Hepatocyte (in vitro differentiated cells): ENCODE data around the gene WDR26.

Source experiments
- EZH2 ChIP-seq: fragments of 200-600 bp; sonication (generic); IDR thresholded peaks from 2 replicates; pipeline ENCODE4 v1.6.1; 2016; ENCODE audit warnings: antibody characterized with exemption, mild to moderate bottlenecking, borderline replicate concordance
- EZH2phosphoT487 ChIP-seq: fragments of 200-600 bp; sonication (generic); IDR thresholded peaks from one replicate; pipeline ENCODE4 v1.6.1; 2018; ENCODE audit warnings: antibody characterized with exemption, mild to moderate bottlenecking, low read depth, moderate library complexity; ENCODE audit not compliant: unreplicated experiment, severe bottlenecking
- TF ChIP-seq, protein P1 (sequence below): fragments of 200-600 bp; sonication (generic); IDR thresholded peaks from 2 replicates; pipeline ENCODE4 v1.5.1; 2016; ENCODE audit warnings: antibody characterized with exemption, mild to moderate bottlenecking; ENCODE audit not compliant: poor library complexity

DNA sequence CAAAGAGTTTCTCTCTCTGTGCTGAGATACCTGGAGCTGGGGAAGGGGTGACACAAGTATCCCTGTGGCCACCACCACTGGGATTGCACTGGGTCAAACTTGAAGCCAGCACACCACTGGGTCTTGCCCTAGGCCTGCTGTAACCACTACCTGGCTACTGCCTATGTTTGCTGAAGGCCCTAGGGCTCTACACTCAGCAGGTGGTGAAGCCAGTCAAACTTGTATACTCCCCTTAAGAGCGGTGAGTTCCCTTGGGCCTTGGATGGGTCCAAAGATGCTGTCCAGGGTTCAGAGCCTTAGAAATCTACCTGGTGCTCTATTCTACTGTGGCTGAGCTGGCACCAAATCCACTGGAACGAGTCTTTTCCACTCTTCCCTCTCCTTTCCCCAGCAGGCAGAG is 47.0 kb upstream of the WDR26 start:
- no peak for TF ChIP-seq EZH2
- TF ChIP-seq, protein P1, sequence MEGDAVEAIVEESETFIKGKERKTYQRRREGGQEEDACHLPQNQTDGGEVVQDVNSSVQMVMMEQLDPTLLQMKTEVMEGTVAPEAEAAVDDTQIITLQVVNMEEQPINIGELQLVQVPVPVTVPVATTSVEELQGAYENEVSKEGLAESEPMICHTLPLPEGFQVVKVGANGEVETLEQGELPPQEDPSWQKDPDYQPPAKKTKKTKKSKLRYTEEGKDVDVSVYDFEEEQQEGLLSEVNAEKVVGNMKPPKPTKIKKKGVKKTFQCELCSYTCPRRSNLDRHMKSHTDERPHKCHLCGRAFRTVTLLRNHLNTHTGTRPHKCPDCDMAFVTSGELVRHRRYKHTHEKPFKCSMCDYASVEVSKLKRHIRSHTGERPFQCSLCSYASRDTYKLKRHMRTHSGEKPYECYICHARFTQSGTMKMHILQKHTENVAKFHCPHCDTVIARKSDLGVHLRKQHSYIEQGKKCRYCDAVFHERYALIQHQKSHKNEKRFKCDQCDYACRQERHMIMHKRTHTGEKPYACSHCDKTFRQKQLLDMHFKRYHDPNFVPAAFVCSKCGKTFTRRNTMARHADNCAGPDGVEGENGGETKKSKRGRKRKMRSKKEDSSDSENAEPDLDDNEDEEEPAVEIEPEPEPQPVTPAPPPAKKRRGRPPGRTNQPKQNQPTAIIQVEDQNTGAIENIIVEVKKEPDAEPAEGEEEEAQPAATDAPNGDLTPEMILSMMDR, result no peak
- TF ChIP-seq EZH2phosphoT487, result no peak
